NCI-H1417 (cell line): ENCODE measurements around the gene KIF26B.

Source experiments
- DNase-seq, 3 experiments: peaks; one replicate each; lab custom pipeline; 2025; lab: John Stamatoyannopoulos, UW

The KIF26B gene

GRCh38 chr1:245751726-245752470 lies 597.1 kb downstream of the KIF26B start:
- DNase-seq: no peak

- DNase-seq: no peak
These were observed 597.8 kb downstream of the KIF26B start for GRCh38 chr1:245752561-245752960.

GRCh38 chr1:245753807-245754206 lies 599.0 kb downstream of the KIF26B start:
- DNase-seq: no peak

- DNase-seq: no peak
These were observed 599.7 kb downstream of the KIF26B start for GRCh38 chr1:245754463-245754961.
